AG09319 (cell line): ENCODE measurements around the gene ZNF800.

Experiments
- DNase-seq: peaks from one replicate; pipeline ENCODE4 v3.0.0-alpha.2; 2010; ENCODE audit warnings: low read depth; ENCODE audit errors: extremely low read depth
- TF ChIP-seq, protein P1 (sequence below): IDR thresholded peaks from 2 replicates; pipeline ENCODE4 v1.5.1; 2011; ENCODE audit warnings: low read depth, mild to moderate bottlenecking, inconsistent platforms, low read length, moderate library complexity

Gene ZNF800

GRCh38 chr7:127378537-127378936, 14.0 kb downstream of the ZNF800 start:
- DNase-seq = no peak
- TF ChIP-seq, protein P1, sequence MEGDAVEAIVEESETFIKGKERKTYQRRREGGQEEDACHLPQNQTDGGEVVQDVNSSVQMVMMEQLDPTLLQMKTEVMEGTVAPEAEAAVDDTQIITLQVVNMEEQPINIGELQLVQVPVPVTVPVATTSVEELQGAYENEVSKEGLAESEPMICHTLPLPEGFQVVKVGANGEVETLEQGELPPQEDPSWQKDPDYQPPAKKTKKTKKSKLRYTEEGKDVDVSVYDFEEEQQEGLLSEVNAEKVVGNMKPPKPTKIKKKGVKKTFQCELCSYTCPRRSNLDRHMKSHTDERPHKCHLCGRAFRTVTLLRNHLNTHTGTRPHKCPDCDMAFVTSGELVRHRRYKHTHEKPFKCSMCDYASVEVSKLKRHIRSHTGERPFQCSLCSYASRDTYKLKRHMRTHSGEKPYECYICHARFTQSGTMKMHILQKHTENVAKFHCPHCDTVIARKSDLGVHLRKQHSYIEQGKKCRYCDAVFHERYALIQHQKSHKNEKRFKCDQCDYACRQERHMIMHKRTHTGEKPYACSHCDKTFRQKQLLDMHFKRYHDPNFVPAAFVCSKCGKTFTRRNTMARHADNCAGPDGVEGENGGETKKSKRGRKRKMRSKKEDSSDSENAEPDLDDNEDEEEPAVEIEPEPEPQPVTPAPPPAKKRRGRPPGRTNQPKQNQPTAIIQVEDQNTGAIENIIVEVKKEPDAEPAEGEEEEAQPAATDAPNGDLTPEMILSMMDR = no peak

- TF ChIP-seq, protein P1 = no peak
- DNase-seq = no peak
These were observed 15.1 kb downstream of the ZNF800 start for GRCh38 chr7:127377425-127377824.

GRCh38 chr7:127375631-127376030, 16.9 kb downstream of the ZNF800 start:
- DNase-seq = no peak
- TF ChIP-seq, protein P1 = no peak

GRCh38 chr7:127367679-127368078, 24.8 kb downstream of the ZNF800 start:
- no peak for DNase-seq

DNA sequence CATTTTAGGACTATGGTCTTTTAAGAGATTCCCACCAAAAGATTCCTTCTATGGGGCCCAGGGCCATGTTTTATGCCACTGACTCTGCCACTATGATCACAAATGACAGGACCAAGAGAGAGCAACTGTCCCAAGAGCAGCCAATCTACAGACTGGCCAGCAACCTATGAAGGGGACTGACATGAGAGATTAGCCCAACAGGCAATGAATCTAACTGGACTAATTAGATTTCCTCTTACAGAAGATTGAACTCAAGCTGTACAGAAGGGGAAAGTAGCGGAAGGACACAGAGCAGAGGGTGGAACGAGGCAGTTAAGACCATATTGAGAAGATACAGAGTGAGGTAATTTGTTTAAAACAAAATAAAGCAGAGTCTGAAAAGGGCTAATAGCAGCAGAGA, 25.8 kb downstream of the ZNF800 start:
- TF ChIP-seq, protein P1 = no peak
- no peak for DNase-seq

More at GRCh38 chr7:127367679-127368078, 24.8 kb downstream of the ZNF800 start:
- TF ChIP-seq, protein P1 = no peak

- no peak for DNase-seq
- TF ChIP-seq, protein P1 = no peak
These were observed 26.6 kb downstream of the ZNF800 start for GRCh38 chr7:127365957-127366315.

- TF ChIP-seq, protein P1 = no peak
- DNase-seq = no peak
These were observed 27.1 kb downstream of the ZNF800 start for GRCh38 chr7:127365164-127365956.
